Mucosa of descending colon (tissue), 3 donors: ENCODE measurements around the gene PCK1. TPM values are rescaled to one million over a fixed set of nuclear protein-coding genes. Genes with fewer than 3 reads are reported as not detected.

Experiments used
- ATAC-seq: fragments of 200-7000 bp; cut with Tn5 transposase; one replicate; pipeline ENCODE4 v1.9.1; 2020; ENCODE audit warnings: mild to moderate bottlenecking, moderate library complexity
- DNase-seq, 3 donors: peaks; one replicate each; pipeline ENCODE4 v3.0.0-alpha.2; 2020
- H3K36me3 ChIP-seq: fragments of 200-600 bp; one replicate; pipeline ENCODE4 v1.8.0; 2021; ENCODE audit warnings: low read depth, mild to moderate bottlenecking
- H3K4me1 ChIP-seq: fragments of 200-600 bp; one replicate; pipeline ENCODE4 v1.8.0; 2021; ENCODE audit warnings: low read depth, mild to moderate bottlenecking
- H3K4me3 ChIP-seq: fragments of 200-600 bp; one replicate; pipeline ENCODE4 v1.8.0; 2021; ENCODE audit warnings: mild to moderate bottlenecking
- H3K9me3 ChIP-seq: fragments of 200-600 bp; one replicate; pipeline ENCODE4 v1.8.0; 2021; ENCODE audit warnings: mild to moderate bottlenecking
- CTCF ChIP-seq: fragments of 200-600 bp; IDR thresholded peaks from one replicate; pipeline ENCODE4 v1.8.0; 2022; ENCODE audit warnings: antibody characterized with exemption, mild to moderate bottlenecking
- intact Hi-C, 2 donors: fragments of 100-400 bp; cut with DNase I in 1 of 2; cut with micrococcal nuclease in 1 of 2; formaldehyde crosslinking; loops; one replicate each; pipeline versions ENCODE4 v1.11.0 to v1.11.1; 2022; cut with DNase I, micrococcal nuclease
- total RNA-seq, 3 donors: library from RNA; stranded (reverse); fragmentation: NEBNext Ultra II Directional in 2 of 3; extraction: Animal tissue kit (Norgen Biotek cat#: 25700) in 2 of 3; gene quantifications; one replicate each; pipeline versions ENCODE4 v1.2.1 to v1.2.4, GENCODE V29; 2021 to 2023
- donor health status: DM: no; HTN: no; CAD: no; lungs with moderate emphysema.
- donor health status: DM: no; HTN: no; CAD: no.
- donor health status: DM: no; HTN: yes; CAD: no.

PCK1 gene
- total RNA-seq, 3 donors from 2014 or later: 134 to 467 (median 136) TPM

DNA sequence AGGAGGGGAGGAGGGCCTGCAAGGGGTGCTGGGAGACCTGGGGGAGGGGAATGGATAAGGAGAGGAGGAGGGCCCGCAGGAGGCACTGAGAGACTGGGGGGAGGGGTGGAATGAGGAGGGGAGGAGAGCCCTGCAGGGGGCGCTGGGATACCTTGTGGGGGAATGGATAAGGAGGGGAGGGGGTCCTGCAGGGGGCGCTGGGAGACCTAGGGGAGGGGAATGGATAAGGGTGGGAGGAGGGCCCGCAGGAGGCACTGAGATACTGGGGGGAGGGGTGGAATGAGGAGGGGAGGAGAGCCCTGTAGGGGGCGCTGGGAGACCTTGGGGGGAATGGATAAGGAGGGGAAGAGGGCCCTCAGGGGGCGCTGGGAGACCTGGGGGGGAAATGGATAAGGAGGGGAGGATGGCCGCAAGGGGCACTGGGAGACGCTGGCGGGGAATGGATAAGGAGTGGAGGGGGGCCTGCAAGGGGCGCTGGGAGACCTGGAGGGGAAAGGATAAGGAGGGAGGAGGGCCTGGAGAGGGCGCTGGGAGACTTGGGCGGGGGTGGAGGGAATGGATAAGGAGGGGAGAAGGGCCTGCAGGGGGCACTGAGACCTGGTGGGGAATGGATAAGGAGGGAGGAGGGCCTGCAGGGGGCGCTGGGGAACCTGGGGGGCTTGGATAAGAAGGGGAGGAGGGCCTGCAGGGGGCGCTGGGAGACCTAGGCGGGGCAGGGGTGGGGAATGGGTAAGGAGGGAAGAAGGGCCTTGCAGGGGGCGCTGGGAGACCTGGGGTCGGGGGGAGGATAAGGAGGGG, 34.6 kb upstream of the PCK1 start:
- Histone ChIP-seq H3K4me3 (no peak overlapping the region), H3K36me3 (no peaks in the 10 kb centered on the region), H3K4me1 (peaks cover 13% of the 10 kb centered on the region), H3K9me3 (no peaks in the 10 kb centered on the region)
- DNase-seq (peak in 1 of 3 donors; percentile 58), ATAC-seq (peak; percentile 8)
- intact Hi-C loops: no loop called here
- TF ChIP-seq CTCF: no peak

DNA sequence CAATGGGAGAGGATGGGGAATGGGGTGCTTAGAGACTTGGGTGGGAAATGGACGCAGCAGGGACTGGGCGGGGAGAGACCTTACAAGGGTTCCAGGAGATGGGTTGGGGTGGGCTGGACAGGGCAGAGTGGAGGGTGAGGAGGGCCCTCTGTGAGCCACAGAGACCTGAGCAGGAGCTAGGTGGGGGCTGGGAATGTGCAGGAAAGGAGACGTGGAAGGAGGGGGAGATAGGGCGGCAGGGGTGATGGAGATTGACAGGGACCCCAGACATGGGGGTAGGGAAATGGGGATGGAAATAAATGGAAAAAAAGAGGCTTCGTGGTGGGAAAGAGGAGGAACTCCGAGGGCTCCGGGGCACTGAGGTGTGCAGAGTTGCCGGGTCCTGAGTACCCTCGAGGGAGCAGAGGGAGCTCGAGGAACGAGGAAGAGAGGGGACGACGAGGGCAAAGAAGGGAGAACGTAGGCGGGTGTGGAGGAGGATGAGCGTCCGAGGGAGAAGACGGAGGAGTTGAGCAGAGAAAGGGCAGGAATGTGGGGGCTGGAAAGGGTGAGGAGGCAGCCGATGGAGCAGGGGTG, 33.9 kb upstream of the PCK1 start:
- intact Hi-C loops: no loop called here
- H3K4me1 ChIP-seq: peaks cover 20% of the 10 kb centered on the region
- no peak overlapping the region for H3K4me3 ChIP-seq
- ATAC-seq (no peak), DNase-seq (no peak)
- TF ChIP-seq CTCF: no peak
- no peaks in the 10 kb centered on the region for H3K9me3 ChIP-seq
- no peaks in the 10 kb centered on the region for H3K36me3 ChIP-seq

- Histone ChIP-seq H3K4me1 (peaks cover 25% of the 10 kb centered on the region), H3K9me3 (no peaks in the 10 kb centered on the region), H3K36me3 (no peaks in the 10 kb centered on the region), H3K4me3 (no peak overlapping the region)
- intact Hi-C loops: no loop called here
- TF ChIP-seq CTCF: no peak
- peak in 1 of 3 donors; percentile 3 for DNase-seq
- ATAC-seq: no peak
Measured at GRCh38 chr20:57527728-57528127, 33.2 kb upstream of the PCK1 start.

- H3K4me1 ChIP-seq: peaks cover 28% of the 10 kb centered on the region
- TF ChIP-seq CTCF: no peak
- no peak for DNase-seq
- intact Hi-C loops: no loop called here
- H3K36me3 ChIP-seq: no peaks in the 10 kb centered on the region
- no peak overlapping the region for H3K4me3 ChIP-seq
- H3K9me3 ChIP-seq: no peaks in the 10 kb centered on the region
- no peak for ATAC-seq
Measured at GRCh38 chr20:57528148-57528547, 32.8 kb upstream of the PCK1 start.

DNA sequence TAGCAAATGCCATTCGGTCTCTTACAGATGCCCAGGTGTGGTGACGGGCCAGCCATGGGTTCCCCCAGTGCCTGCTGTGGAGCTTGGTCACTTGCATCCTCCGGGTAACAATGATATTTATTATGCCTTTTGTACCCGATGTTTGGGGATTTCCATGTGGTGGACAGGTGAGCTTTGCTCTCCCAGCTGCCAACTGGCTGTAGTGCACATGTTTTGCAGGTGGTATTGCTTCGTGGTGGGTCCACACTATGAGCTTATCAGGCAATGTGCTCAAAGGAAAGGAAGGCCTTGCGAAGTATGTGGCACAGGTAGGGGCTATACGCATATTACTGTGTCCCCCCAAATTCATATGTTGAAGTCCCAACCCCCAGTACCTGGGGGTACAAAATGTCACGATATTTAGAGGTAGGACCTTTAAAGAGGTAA, 31.7 kb upstream of the PCK1 start:
- Histone ChIP-seq H3K4me3 (no peak overlapping the region), H3K4me1 (peaks cover 37% of the 10 kb centered on the region), H3K9me3 (no peaks in the 10 kb centered on the region), H3K36me3 (no peaks in the 10 kb centered on the region)
- ATAC-seq (no peak), DNase-seq (peak in 1 of 3 donors; percentile 14)
- TF ChIP-seq CTCF: no peak
- intact Hi-C loops: no loop called here
